ENCODE results near the gene ZNF207. TPM values are rescaled to one million over a fixed set of nuclear protein-coding genes. Genes with fewer than 3 reads are reported as not detected.

Gene ZNF207
- total and polyA plus RNA-seq, 2 of the 8 experiments (the other 6 are each of a cell fraction or from before 2014, with no cell fraction given): 268 to 286 TPM

DNA sequence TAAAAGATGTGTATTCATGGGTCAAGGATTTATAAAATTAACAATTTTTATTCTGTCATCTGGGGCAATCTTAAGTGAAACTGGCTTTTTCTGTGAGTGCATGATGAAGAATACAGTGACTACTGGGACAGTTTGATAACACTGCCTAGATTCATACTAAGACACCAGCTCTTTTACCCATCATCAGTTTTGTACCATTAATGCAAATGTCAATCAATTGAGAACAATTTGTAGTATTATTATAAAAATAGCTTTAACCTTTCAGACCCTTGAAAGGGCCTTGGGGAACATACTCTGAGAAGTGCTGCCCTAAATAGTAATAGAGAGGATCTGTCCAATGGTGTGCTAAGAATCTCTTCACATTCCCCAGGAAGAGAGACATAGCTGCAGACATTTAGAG, 49.0 kb downstream of the ZNF207 start:
- H3K36me3 ChIP-seq (ENCODE audit: control insufficient read depth in 2 of 4, insufficient read depth in 4 of 4, low read length in 3 of 4): no peaks in the 10 kb centered on the region
- no peak overlapping the region for H3K18ac ChIP-seq (ENCODE audit: extremely low read depth, low read length)
- H2BK12ac ChIP-seq (ENCODE audit: low read depth, low read length): no peak overlapping the region
- no peaks in the 10 kb centered on the region for H3K9me3 ChIP-seq (ENCODE audit: insufficient read depth in 2 of 2, low read depth in 1 of 2, low read length in 1 of 2)
- no peak overlapping the region for H2AK5ac ChIP-seq (ENCODE audit: low read depth, low read length)
- H4K5ac ChIP-seq (ENCODE audit: insufficient read length, low read depth, low read length): no peak overlapping the region
- H3K4me3 ChIP-seq (ENCODE audit: extremely low read depth in 1 of 4, insufficient read depth in 2 of 4, low read depth in 3 of 4, low read length in 4 of 4): no peak overlapping the region
- no peak overlapping the region for H3K4me2 ChIP-seq (ENCODE audit: insufficient read depth in 1 of 2, low read depth in 2 of 2, low read length in 2 of 2)
- H3K79me1 ChIP-seq (ENCODE audit: low read depth, low read length): no peaks in the 10 kb centered on the region
- no peak overlapping the region for H2BK15ac ChIP-seq (ENCODE audit: low read length)
- H4K20me1 ChIP-seq (replicated peaks in 1 of 2; ENCODE audit: control insufficient read depth in 1 of 2, insufficient read depth in 2 of 2, low read length in 2 of 2): no peaks in the 10 kb centered on the region
- H3K27me3 ChIP-seq (replicated peaks in 1 of 4; ENCODE audit: control insufficient read depth in 3 of 4, extremely low read depth in 1 of 4, insufficient read depth in 3 of 4, low read length in 3 of 4): no peaks in the 10 kb centered on the region
- H3K79me2 ChIP-seq (ENCODE audit: control insufficient read depth in 1 of 2, insufficient read depth in 2 of 2, low read length in 2 of 2): no peaks in the 10 kb centered on the region
- no peak overlapping the region for H3K9ac ChIP-seq (replicated peaks in 1 of 4; ENCODE audit: extremely low read depth in 1 of 4, low read depth in 3 of 4, low read length in 3 of 4)
- H3K14ac ChIP-seq (ENCODE audit: insufficient read length): no peak overlapping the region
- FAIRE-seq (no peak), DNase-seq (ENCODE audit: low read depth in 1 of 2, low spot score in 2 of 2) (no peak)
- H3K4ac ChIP-seq (replicated peaks; ENCODE audit: insufficient read length, low read depth, low read length): no peak overlapping the region
- no peak overlapping the region for H3K27ac ChIP-seq (ENCODE audit: low read depth, low read length)
- H3K56ac ChIP-seq (replicated peaks; ENCODE audit: insufficient read length, low read depth, low read length): no peak overlapping the region
- H3K23me2 ChIP-seq (ENCODE audit: low read depth, low read length): no peaks in the 10 kb centered on the region
- H2BK20ac ChIP-seq (ENCODE audit: low read length): no peak overlapping the region
- no peak overlapping the region for H2BK5ac ChIP-seq (ENCODE audit: low read depth, low read length)
- no peak overlapping the region for H4K8ac ChIP-seq (ENCODE audit: extremely low read depth, insufficient read depth, low read length)
- POLR2A ChIA-PET (ENCODE audit: partially characterized antibody): interaction anchor here (0.7 to 1.9 kb wide), 5 partner anchors 9 to 46 kb away, joined by 3 to 5 read pairs (median 3); no protein-coding TSS in a partner anchor
- H4K91ac ChIP-seq (replicated peaks; ENCODE audit: insufficient read length, low read length): no peak overlapping the region
- no peaks in the 10 kb centered on the region for H3K4me1 ChIP-seq (replicated peaks in 1 of 4; ENCODE audit: control insufficient read depth in 3 of 4, insufficient read depth in 4 of 4, low read length in 3 of 4)
- no peak overlapping the region for H2AFZ ChIP-seq (ENCODE audit: low read length)
- CTCF ChIA-PET (ENCODE audit: partially characterized antibody): interaction anchor here (0.9 to 1.4 kb wide), 3 partner anchors 63 to 147 kb away, joined by 3 to 4 read pairs (median 3); no protein-coding TSS in a partner anchor
- H3K23ac ChIP-seq (ENCODE audit: insufficient read length): no peak overlapping the region
- H2BK120ac ChIP-seq (replicated peaks; ENCODE audit: low read depth, low read length): no peak overlapping the region
- TF ChIP-seq EGR1 (IDR thresholded peaks at IDR 0.05; ENCODE audit: borderline replicate concordance, low read depth, low read length) (no peak), GABPA (IDR thresholded peaks at IDR 0.05; ENCODE audit: borderline replicate concordance, insufficient read depth, low read length) (no peak), RFX5 (IDR thresholded peaks at IDR 0.05; ENCODE audit: borderline replicate concordance, low read depth, low read length) (no peak), TBP (IDR thresholded peaks at IDR 0.05; ENCODE audit: low read depth, low read length) (no peak), TAF7 (optimal IDR thresholded peaks at IDR 0.05; ENCODE audit: borderline replicate concordance, low read depth, low read length) (no peak), CTBP2 (IDR thresholded peaks at IDR 0.05; ENCODE audit: borderline replicate concordance, insufficient read depth, insufficient read length, low read length) (no peak)
- TF ChIP-seq, protein P1, sequence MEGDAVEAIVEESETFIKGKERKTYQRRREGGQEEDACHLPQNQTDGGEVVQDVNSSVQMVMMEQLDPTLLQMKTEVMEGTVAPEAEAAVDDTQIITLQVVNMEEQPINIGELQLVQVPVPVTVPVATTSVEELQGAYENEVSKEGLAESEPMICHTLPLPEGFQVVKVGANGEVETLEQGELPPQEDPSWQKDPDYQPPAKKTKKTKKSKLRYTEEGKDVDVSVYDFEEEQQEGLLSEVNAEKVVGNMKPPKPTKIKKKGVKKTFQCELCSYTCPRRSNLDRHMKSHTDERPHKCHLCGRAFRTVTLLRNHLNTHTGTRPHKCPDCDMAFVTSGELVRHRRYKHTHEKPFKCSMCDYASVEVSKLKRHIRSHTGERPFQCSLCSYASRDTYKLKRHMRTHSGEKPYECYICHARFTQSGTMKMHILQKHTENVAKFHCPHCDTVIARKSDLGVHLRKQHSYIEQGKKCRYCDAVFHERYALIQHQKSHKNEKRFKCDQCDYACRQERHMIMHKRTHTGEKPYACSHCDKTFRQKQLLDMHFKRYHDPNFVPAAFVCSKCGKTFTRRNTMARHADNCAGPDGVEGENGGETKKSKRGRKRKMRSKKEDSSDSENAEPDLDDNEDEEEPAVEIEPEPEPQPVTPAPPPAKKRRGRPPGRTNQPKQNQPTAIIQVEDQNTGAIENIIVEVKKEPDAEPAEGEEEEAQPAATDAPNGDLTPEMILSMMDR (IDR thresholded peaks at IDR 0.05; ENCODE audit: control extremely low read depth in 1 of 3, insufficient read depth in 1 of 3, low read depth in 1 of 3, low read length in 3 of 3): no peak
- TF ChIP-seq, protein P2, sequence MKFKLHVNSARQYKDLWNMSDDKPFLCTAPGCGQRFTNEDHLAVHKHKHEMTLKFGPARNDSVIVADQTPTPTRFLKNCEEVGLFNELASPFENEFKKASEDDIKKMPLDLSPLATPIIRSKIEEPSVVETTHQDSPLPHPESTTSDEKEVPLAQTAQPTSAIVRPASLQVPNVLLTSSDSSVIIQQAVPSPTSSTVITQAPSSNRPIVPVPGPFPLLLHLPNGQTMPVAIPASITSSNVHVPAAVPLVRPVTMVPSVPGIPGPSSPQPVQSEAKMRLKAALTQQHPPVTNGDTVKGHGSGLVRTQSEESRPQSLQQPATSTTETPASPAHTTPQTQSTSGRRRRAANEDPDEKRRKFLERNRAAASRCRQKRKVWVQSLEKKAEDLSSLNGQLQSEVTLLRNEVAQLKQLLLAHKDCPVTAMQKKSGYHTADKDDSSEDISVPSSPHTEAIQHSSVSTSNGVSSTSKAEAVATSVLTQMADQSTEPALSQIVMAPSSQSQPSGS (IDR thresholded peaks at IDR 0.05; ENCODE audit: low read length): no peak
